ENCODE measurements around the gene RETREG1.
"Not testable (repeated sequence)": the region's sequence is repeated elsewhere in the genome, so short reads cannot be mapped to it uniquely, and the experiment has no call there.

The RETREG1 gene

GRCh38 chr5:16549491-16550206 is 67.1 kb downstream of the RETREG1 start:
- Mint-ChIP-seq H3K27me3 (no peaks in the 10 kb centered on the region), H3K27ac (no peak overlapping the region), H3K4me1 (ENCODE audit: low read depth in 2 of 2) (peaks cover 14 to 16% of the 10 kb centered on the region in 2 donors), H3K36me3 (ENCODE audit: insufficient read depth) (no peaks in the 10 kb centered on the region), H3K4me3 (no peak overlapping the region), H3K9me3 (no peaks in the 10 kb centered on the region)
- DNase-seq = no peak
- no peak for ATAC-seq (replicated peaks)

GRCh38 chr5:16548812-16549211 is 68.0 kb downstream of the RETREG1 start:
- no peak overlapping the region for H3K27ac Mint-ChIP-seq
- no peak overlapping the region for H3K4me3 Mint-ChIP-seq
- DNase-seq (no peak), ATAC-seq (replicated peaks) (no peak)
- H3K9me3 Mint-ChIP-seq = no peaks in the 10 kb centered on the region
- H3K36me3 Mint-ChIP-seq (ENCODE audit: insufficient read depth) = no peaks in the 10 kb centered on the region
- peaks cover 13 to 16% of the 10 kb centered on the region in 2 donors for H3K4me1 Mint-ChIP-seq (ENCODE audit: low read depth in 2 of 2)
- H3K27me3 Mint-ChIP-seq = no peaks in the 10 kb centered on the region

GRCh38 chr5:16548115-16548514 is 68.7 kb downstream of the RETREG1 start:
- Mint-ChIP-seq H3K9me3 (no peaks in the 10 kb centered on the region), H3K36me3 (ENCODE audit: insufficient read depth) (no peaks in the 10 kb centered on the region), H3K27me3 (no peaks in the 10 kb centered on the region), H3K4me1 (ENCODE audit: low read depth in 2 of 2) (peaks cover 13 to 16% of the 10 kb centered on the region in 2 donors), H3K4me3 (no peak overlapping the region), H3K27ac (no peak overlapping the region)
- DNase-seq (no peak), ATAC-seq (replicated peaks) (no peak)

- Mint-ChIP-seq H3K4me1 (ENCODE audit: low read depth in 2 of 2) (peaks cover 14 to 18% of the 10 kb centered on the region in 2 donors), H3K36me3 (ENCODE audit: insufficient read depth) (no peaks in the 10 kb centered on the region), H3K27me3 (no peaks in the 10 kb centered on the region), H3K4me3 (no peak overlapping the region), H3K9me3 (no peaks in the 10 kb centered on the region), H3K27ac (no peak overlapping the region)
- ATAC-seq (replicated peaks) (no peak), DNase-seq (no peak)
Observed at GRCh38 chr5:16547200-16547842, 69.5 kb downstream of the RETREG1 start.

GRCh38 chr5:16546732-16547131 is 70.1 kb downstream of the RETREG1 start:
- no peak for DNase-seq
- no peak overlapping the region for H3K27ac Mint-ChIP-seq
- H3K27me3 Mint-ChIP-seq = no peaks in the 10 kb centered on the region
- peaks cover 16 to 22% of the 10 kb centered on the region in 2 donors for H3K4me1 Mint-ChIP-seq (ENCODE audit: low read depth in 2 of 2)
- no peak for ATAC-seq (replicated peaks)
- no peaks in the 10 kb centered on the region for H3K9me3 Mint-ChIP-seq
- H3K4me3 Mint-ChIP-seq = no peak overlapping the region
- H3K36me3 Mint-ChIP-seq (ENCODE audit: insufficient read depth) = no peaks in the 10 kb centered on the region

- no peak overlapping the region for H3K4me3 Mint-ChIP-seq
- H3K27ac Mint-ChIP-seq = no peak overlapping the region
- H3K9me3 Mint-ChIP-seq = no peaks in the 10 kb centered on the region
- H3K4me1 Mint-ChIP-seq (ENCODE audit: low read depth in 2 of 2) = peaks cover 17 to 32% of the 10 kb centered on the region in 2 donors
- no peak for DNase-seq
- no peak for ATAC-seq (replicated peaks)
- H3K27me3 Mint-ChIP-seq = no peaks in the 10 kb centered on the region
- H3K36me3 Mint-ChIP-seq (ENCODE audit: insufficient read depth) = no peaks in the 10 kb centered on the region
Observed at GRCh38 chr5:16544607-16545374, 72.0 kb downstream of the RETREG1 start.

- H3K4me3 Mint-ChIP-seq; ATAC-seq (replicated peaks); H3K36me3 Mint-ChIP-seq (ENCODE audit: insufficient read depth); H3K9me3 Mint-ChIP-seq; H3K27me3 Mint-ChIP-seq; DNase-seq; H3K27ac Mint-ChIP-seq: not testable (repeated sequence)
- H3K4me1 Mint-ChIP-seq (ENCODE audit: low read depth in 2 of 2) = peaks cover 23 to 34% of the 10 kb centered on the region in 2 donors
Observed at GRCh38 chr5:16543206-16543605, 73.6 kb downstream of the RETREG1 start.

GRCh38 chr5:16542236-16542635 is 74.6 kb downstream of the RETREG1 start:
- no peak for DNase-seq
- H3K36me3 Mint-ChIP-seq (ENCODE audit: insufficient read depth) = peaks cover 3% of the 10 kb centered on the region
- H3K4me3 Mint-ChIP-seq = no peak overlapping the region
- no peak for ATAC-seq (replicated peaks)
- peaks cover 23 to 34% of the 10 kb centered on the region in 2 donors for H3K4me1 Mint-ChIP-seq (ENCODE audit: low read depth in 2 of 2)
- no peaks in the 10 kb centered on the region for H3K27me3 Mint-ChIP-seq
- no peak overlapping the region for H3K27ac Mint-ChIP-seq
- no peaks in the 10 kb centered on the region for H3K9me3 Mint-ChIP-seq

- H3K27me3 Mint-ChIP-seq; ATAC-seq (replicated peaks); H3K9me3 Mint-ChIP-seq; DNase-seq; H3K4me3 Mint-ChIP-seq; H3K36me3 Mint-ChIP-seq (ENCODE audit: insufficient read depth): not testable (repeated sequence)
- Mint-ChIP-seq H3K4me1 (ENCODE audit: low read depth in 2 of 2) (peaks cover 23 to 34% of the 10 kb centered on the region in 2 donors), H3K27ac (peak overlapping the region in 1 of 2 donors; percentile 18)
Observed at GRCh38 chr5:16541592-16541991, 75.2 kb downstream of the RETREG1 start.

GRCh38 chr5:16540421-16540820 is 76.4 kb downstream of the RETREG1 start:
- H3K27ac Mint-ChIP-seq = peak overlapping the region in 1 of 2 donors; percentile 21
- H3K9me3 Mint-ChIP-seq = no peaks in the 10 kb centered on the region
- no peaks in the 10 kb centered on the region for H3K27me3 Mint-ChIP-seq
- H3K4me3 Mint-ChIP-seq = no peak overlapping the region
- H3K36me3 Mint-ChIP-seq (ENCODE audit: insufficient read depth) = peaks cover 3% of the 10 kb centered on the region
- ATAC-seq (replicated peaks) (no peak), DNase-seq (no peak)
- peaks cover 22 to 30% of the 10 kb centered on the region in 2 donors for H3K4me1 Mint-ChIP-seq (ENCODE audit: low read depth in 2 of 2)

GRCh38 chr5:16539169-16539666 is 77.6 kb downstream of the RETREG1 start:
- no peak overlapping the region for H3K27ac Mint-ChIP-seq
- H3K9me3 Mint-ChIP-seq = no peaks in the 10 kb centered on the region
- H3K36me3 Mint-ChIP-seq (ENCODE audit: insufficient read depth) = peaks cover 3% of the 10 kb centered on the region
- H3K4me1 Mint-ChIP-seq (ENCODE audit: low read depth in 2 of 2) = peaks cover 22 to 33% of the 10 kb centered on the region in 2 donors
- H3K27me3 Mint-ChIP-seq = no peaks in the 10 kb centered on the region
- H3K4me3 Mint-ChIP-seq = no peak overlapping the region
- no peak for DNase-seq
- no peak for ATAC-seq (replicated peaks)

- peaks cover 3% of the 10 kb centered on the region for H3K36me3 Mint-ChIP-seq (ENCODE audit: insufficient read depth)
- DNase-seq (no peak), ATAC-seq (replicated peaks) (no peak)
- peaks cover 21 to 34% of the 10 kb centered on the region in 2 donors for H3K4me1 Mint-ChIP-seq (ENCODE audit: low read depth in 2 of 2)
- no peak overlapping the region for H3K4me3 Mint-ChIP-seq
- no peaks in the 10 kb centered on the region for H3K9me3 Mint-ChIP-seq
- no peak overlapping the region for H3K27ac Mint-ChIP-seq
- H3K27me3 Mint-ChIP-seq = no peaks in the 10 kb centered on the region
Observed at GRCh38 chr5:16538006-16538405, 78.8 kb downstream of the RETREG1 start.

GRCh38 chr5:16536818-16537217 is 80.0 kb downstream of the RETREG1 start:
- Mint-ChIP-seq H3K9me3 (no peaks in the 10 kb centered on the region), H3K36me3 (ENCODE audit: insufficient read depth) (peaks cover 3% of the 10 kb centered on the region), H3K27ac (no peak overlapping the region), H3K4me1 (ENCODE audit: low read depth in 2 of 2) (peaks cover 19 to 26% of the 10 kb centered on the region in 2 donors), H3K4me3 (no peak overlapping the region), H3K27me3 (no peaks in the 10 kb centered on the region)
- DNase-seq (no peak), ATAC-seq (replicated peaks) (no peak)

Data from effector memory CD8-positive, alpha-beta T cell (primary cell).